Bronchial epithelial cell (primary cell): ENCODE data around the gene SNX18. TPM values are rescaled to one million over a fixed set of nuclear protein-coding genes. Genes with fewer than 3 reads are reported as not detected.

Experiments
- DNase-seq: peaks from one replicate; pipeline ENCODE4 v3.0.0-alpha.2; 2010; ENCODE audit warnings: low read depth
- FAIRE-seq: peaks from 2 replicates; lab custom pipeline; 2011; peaks lifted over from hg19 to GRCh38; lab: Jason Lieb, UNC
- H3K27me3 ChIP-seq: 2 replicates; pipeline ENCODE4 v1.5.1; 2011; ENCODE audit warnings: low read length; ENCODE audit not compliant: control insufficient read depth, insufficient read depth
- H3K36me3 ChIP-seq: 2 replicates; pipeline ENCODE4 v1.5.1; 2011; ENCODE audit warnings: low read length; ENCODE audit not compliant: control insufficient read depth, insufficient read depth
- H3K4me3 ChIP-seq: 2 replicates; pipeline ENCODE4 v1.5.1; 2011; ENCODE audit warnings: mild to moderate bottlenecking, low read depth, low read length, control low read depth
- CTCF ChIP-seq: IDR thresholded peaks from 2 replicates; pipeline ENCODE4 v1.5.1; 2011; ENCODE audit warnings: mild to moderate bottlenecking, moderate library complexity, low read length, control low read depth, inconsistent platforms; ENCODE audit not compliant: insufficient read depth, severe bottlenecking
- total RNA-seq: library from RNA; depleted of rRNA; stranded (reverse); fragments of >200 nt; gene quantifications from 2 replicates; pipeline ENCODE4 v1.2.1, GENCODE V29; 2014

The SNX18 gene
- total RNA-seq, result 25.8 and 42.1 TPM in 2 replicates

DNA sequence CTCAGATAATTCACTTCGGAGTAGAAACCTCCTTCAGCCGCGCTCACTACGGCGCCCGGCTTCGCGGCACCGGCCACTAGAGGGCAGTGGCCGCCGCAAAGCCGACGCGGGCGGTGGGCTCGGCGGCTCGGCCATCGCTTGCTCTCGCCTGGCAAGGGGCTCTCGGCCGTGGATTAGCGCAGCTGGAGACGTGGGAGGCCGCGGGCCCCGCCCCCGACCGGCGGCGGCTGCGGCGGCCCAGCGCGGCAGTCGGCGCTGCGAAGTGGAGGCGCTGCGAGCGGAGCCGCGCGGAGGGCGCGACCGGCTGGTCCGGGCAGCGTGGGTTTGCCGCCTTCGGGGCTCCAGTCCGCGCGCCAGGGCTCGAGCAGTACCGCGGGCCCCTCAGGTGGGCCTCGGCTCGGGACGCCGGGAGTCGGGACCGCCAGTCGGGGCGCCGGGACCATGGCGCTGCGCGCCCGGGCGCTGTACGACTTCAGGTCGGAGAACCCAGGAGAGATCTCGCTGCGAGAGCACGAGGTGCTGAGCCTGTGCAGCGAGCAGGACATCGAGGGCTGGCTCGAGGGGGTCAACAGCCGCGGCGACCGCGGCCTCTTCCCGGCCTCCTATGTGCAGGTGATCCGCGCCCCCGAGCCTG, at the start of gene SNX18:
TSS of gene SNX18 (plus strand) at position 248 of the 634 bp plus-strand sequence. CDS start at position 442, 194 bp downstream.
- DNase-seq (peak; percentile 69), FAIRE-seq (no peak)
- peak; percentile 96 for TF ChIP-seq CTCF
- Histone ChIP-seq H3K36me3 (peaks cover 1% of the 10 kb centered on the region), H3K27me3 (no peaks in the 10 kb centered on the region), H3K4me3 (peak within 1 kb of the TSS; percentile 72)

- no peak overlapping the region for H3K4me3 ChIP-seq
- TF ChIP-seq CTCF, result no peak
- DNase-seq (no peak), FAIRE-seq (no peak)
- no peaks in the 10 kb centered on the region for H3K36me3 ChIP-seq
- peaks cover 2% of the 10 kb centered on the region for H3K27me3 ChIP-seq
Measured at GRCh38 chr5:54469622-54470021, 47.9 kb upstream of the SNX18 start.

GRCh38 chr5:54470128-54470527, 47.4 kb upstream of the SNX18 start:
- Histone ChIP-seq H3K27me3 (peaks cover 2% of the 10 kb centered on the region), H3K4me3 (no peak overlapping the region), H3K36me3 (no peaks in the 10 kb centered on the region)
- no peak for TF ChIP-seq CTCF
- DNase-seq (no peak), FAIRE-seq (no peak)

DNA sequence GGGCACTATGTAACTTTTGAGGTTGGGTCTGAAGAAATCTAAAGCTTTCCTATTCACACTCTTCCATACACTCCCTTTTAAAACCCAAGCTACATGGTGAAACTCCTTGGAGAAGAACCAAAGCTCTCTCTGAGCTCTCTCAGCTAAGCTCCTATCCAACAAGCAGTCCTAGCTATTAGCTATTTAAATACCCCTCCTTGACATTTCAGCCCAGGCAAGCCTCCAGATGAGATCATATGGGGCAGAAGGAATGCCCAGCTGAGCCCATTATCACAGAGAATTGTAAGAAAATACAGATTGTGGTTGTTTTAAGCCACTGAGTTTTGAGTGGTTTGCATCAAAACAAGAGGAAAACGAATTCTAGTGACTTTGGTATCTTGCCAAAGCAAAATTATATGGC, 46.9 kb upstream of the SNX18 start:
- FAIRE-seq (peak; percentile 36), DNase-seq (no peak)
- H3K4me3 ChIP-seq, result no peak overlapping the region
- H3K36me3 ChIP-seq, result no peaks in the 10 kb centered on the region
- TF ChIP-seq CTCF, result no peak
- peaks cover 2% of the 10 kb centered on the region for H3K27me3 ChIP-seq

DNA sequence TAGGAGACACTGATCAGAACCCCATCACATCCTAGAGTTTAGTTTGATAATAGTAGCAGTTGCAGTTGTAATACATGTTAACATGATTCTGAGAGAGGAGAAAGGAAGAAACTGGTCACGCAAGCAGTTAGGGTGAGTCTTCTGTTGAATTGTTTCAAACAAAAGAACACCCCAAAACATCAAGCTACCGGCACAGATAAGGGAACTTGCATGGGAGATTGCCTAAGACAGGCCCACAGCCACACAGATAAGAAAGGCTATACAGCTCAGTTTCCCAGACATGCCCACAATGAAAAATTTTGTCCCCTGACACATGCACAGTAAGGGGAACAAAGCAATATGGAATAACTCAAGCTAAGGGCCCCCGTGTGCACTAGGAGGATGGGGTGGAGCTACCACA, 46.2 kb upstream of the SNX18 start:
- Histone ChIP-seq H3K36me3 (no peaks in the 10 kb centered on the region), H3K27me3 (peaks cover 2% of the 10 kb centered on the region), H3K4me3 (no peak overlapping the region)
- FAIRE-seq (no peak), DNase-seq (no peak)
- TF ChIP-seq CTCF, result no peak

DNA sequence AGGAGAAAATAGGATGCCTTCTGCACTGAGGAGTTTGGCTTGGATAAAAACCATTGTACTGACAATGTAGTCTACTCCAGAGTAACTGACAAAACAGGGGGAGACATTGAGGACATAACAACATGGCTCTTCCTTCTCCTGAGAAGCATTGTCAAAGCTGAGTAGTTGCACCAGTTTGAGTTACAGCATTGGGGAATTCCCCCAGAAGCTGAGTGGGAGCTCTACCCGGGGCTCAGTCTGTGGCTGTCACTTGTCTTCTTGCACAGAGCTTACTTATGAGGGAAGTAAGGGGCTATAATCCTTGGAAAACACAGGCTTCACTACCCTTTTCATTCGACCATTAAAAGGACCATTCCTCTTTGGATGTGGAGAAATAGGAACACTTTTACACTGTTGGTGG, 40.9 kb upstream of the SNX18 start:
- no peaks in the 10 kb centered on the region for H3K27me3 ChIP-seq
- H3K36me3 ChIP-seq, result no peaks in the 10 kb centered on the region
- peak; percentile 82 for FAIRE-seq
- TF ChIP-seq CTCF, result no peak
- no peak for DNase-seq
- H3K4me3 ChIP-seq, result no peak overlapping the region
